ENCODE measurements around the gene KDM4B. TPM values are rescaled to one million over a fixed set of nuclear protein-coding genes. Genes with fewer than 3 reads are reported as not detected.

The KDM4B gene
- total and polyA plus RNA-seq, 9 of the 15 experiments (the other 6 are each of a cell fraction or from before 2014, with no cell fraction given) = 0.21 to 29.9 (median 7.3) TPM

DNA sequence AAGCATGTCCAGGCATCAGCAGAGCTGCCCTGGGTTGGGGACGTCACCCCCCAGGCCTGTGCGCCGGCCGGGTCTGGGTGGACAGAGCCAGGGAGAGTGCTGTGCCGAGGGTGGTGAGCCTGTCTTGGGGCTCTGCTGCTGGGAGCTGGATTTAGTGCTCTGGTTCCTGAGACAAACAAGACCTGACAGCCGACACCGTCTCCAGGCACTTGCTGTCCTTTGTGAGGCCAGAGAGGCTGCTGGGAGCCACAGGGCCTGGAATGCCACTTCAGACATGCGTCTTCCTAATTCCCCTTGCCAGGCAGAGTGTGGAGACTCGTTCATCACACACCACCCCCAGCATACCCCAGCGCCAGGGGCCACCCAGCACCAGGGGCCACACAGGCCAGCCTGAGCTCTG, 165.8 kb downstream of the KDM4B start:
- WGBS (ENCODE audit: insufficient coverage, low coverage, missing lambda C conversion rate) = 83% methylated on average over 6 of the region's 10 CpGs
- Histone ChIP-seq H3K4me2 (ENCODE audit: insufficient read depth, low read length) (no peak overlapping the region), H3K27me3 (ENCODE audit: control insufficient read depth in 2 of 2, insufficient read depth in 2 of 2, low read length in 2 of 2) (no peaks in the 10 kb centered on the region), H3K4me1 (replicated peaks in 1 of 2; ENCODE audit: control insufficient read depth in 2 of 2, insufficient read depth in 2 of 2, low read length in 2 of 2) (peaks cover 0 to 60% of the 10 kb centered on the region in 2 experiments; a peak in 3 of 5 replicates), H3K9ac (ENCODE audit: insufficient read depth in 1 of 2, low read depth in 2 of 2, low read length in 2 of 2) (no peak overlapping the region), H3K27ac (ENCODE audit: extremely low read depth, low read depth, low read length) (no peak overlapping the region), H2AFZ (ENCODE audit: low read depth, low read length) (no peak overlapping the region), H3K9me1 (ENCODE audit: control insufficient read depth, insufficient read depth, low read length) (no peaks in the 10 kb centered on the region), H3K79me2 (ENCODE audit: control insufficient read depth, insufficient read depth, low read length) (no peaks in the 10 kb centered on the region), H4K20me1 (replicated peaks; ENCODE audit: control insufficient read depth, insufficient read depth, low read length) (no peaks in the 10 kb centered on the region), H3K36me3 (ENCODE audit: control insufficient read depth, insufficient read depth, low read length) (peaks cover 49% of the 10 kb centered on the region; the same call in 2 of the 3 replicates), H3K9me3 (replicated peaks; ENCODE audit: control insufficient read depth, insufficient read depth, low read depth, low read length) (no peaks in the 10 kb centered on the region), H3K4me3 (no peak overlapping the region)
- ChIA-PET POLR2A (no interaction called here), CTCF (ENCODE audit: low intra/inter-chr PET ratio) (no interaction called here)
- no peak for ATAC-seq
- no TSS peak for BruUV-seq (replicated peaks)
- intact Hi-C loops (cut with micrococcal nuclease) (no loop called here), in situ Hi-C loops (cut with MboI) (no loop called here)
- no peak for DNase-seq (ENCODE audit: extremely low read depth in 1 of 4, low spot score in 3 of 4)
- FAIRE-seq = no peak
- TF ChIP-seq, protein P1, sequence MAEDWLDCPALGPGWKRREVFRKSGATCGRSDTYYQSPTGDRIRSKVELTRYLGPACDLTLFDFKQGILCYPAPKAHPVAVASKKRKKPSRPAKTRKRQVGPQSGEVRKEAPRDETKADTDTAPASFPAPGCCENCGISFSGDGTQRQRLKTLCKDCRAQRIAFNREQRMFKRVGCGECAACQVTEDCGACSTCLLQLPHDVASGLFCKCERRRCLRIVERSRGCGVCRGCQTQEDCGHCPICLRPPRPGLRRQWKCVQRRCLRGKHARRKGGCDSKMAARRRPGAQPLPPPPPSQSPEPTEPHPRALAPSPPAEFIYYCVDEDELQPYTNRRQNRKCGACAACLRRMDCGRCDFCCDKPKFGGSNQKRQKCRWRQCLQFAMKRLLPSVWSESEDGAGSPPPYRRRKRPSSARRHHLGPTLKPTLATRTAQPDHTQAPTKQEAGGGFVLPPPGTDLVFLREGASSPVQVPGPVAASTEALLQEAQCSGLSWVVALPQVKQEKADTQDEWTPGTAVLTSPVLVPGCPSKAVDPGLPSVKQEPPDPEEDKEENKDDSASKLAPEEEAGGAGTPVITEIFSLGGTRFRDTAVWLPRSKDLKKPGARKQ (CRISPR knock-in tag; IDR thresholded peaks at IDR 0.05) = no peak
- no peak for TF ChIP-seq TEAD4 (IDR thresholded peaks at IDR 0.05; ENCODE audit: low read length)
- TF ChIP-seq TEAD4 (CRISPR knock-in tag; IDR thresholded peaks at IDR 0.05; ENCODE audit: borderline replicate concordance) = no peak
- no peak for TF ChIP-seq USF2 (CRISPR knock-in tag; IDR thresholded peaks at IDR 0.05)
- TF ChIP-seq THAP12 (CRISPR knock-in tag; IDR thresholded peaks at IDR 0.05) = no peak
- TF ChIP-seq MLLT1 (IDR thresholded peaks at IDR 0.05) = no peak
- TF ChIP-seq WHSC1 (IDR thresholded peaks at IDR 0.05; ENCODE audit: low read length) = no peak
- no peak for TF ChIP-seq RCOR1 (IDR thresholded peaks at IDR 0.05; ENCODE audit: borderline replicate concordance in 1 of 2, low read depth in 2 of 2, low read length in 2 of 2)
- no peak for TF ChIP-seq ZNF324 (CRISPR knock-in tag; IDR thresholded peaks at IDR 0.05)
- no peak for TF ChIP-seq BMI1 (IDR thresholded peaks at IDR 0.05; ENCODE audit: low read length)
- no peak for TF ChIP-seq HMG20B (CRISPR knock-in tag; IDR thresholded peaks at IDR 0.05)
- no peak for TF ChIP-seq CSDE1 (IDR thresholded peaks at IDR 0.05)
- TF ChIP-seq YBX1 (IDR thresholded peaks at IDR 0.05) = no peak
- no peak for TF ChIP-seq HIVEP1 (CRISPR knock-in tag; IDR thresholded peaks at IDR 0.05)
- TF ChIP-seq, protein P2, sequence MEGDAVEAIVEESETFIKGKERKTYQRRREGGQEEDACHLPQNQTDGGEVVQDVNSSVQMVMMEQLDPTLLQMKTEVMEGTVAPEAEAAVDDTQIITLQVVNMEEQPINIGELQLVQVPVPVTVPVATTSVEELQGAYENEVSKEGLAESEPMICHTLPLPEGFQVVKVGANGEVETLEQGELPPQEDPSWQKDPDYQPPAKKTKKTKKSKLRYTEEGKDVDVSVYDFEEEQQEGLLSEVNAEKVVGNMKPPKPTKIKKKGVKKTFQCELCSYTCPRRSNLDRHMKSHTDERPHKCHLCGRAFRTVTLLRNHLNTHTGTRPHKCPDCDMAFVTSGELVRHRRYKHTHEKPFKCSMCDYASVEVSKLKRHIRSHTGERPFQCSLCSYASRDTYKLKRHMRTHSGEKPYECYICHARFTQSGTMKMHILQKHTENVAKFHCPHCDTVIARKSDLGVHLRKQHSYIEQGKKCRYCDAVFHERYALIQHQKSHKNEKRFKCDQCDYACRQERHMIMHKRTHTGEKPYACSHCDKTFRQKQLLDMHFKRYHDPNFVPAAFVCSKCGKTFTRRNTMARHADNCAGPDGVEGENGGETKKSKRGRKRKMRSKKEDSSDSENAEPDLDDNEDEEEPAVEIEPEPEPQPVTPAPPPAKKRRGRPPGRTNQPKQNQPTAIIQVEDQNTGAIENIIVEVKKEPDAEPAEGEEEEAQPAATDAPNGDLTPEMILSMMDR (IDR thresholded peaks at IDR 0.05 in 2 of 3, conservative IDR thresholded peaks at IDR 0.05 in 1 of 3; ENCODE audit: insufficient read depth in 2 of 3, low read depth in 1 of 3, low read length in 3 of 3) = no peak
